Naive thymus-derived CD4-positive, alpha-beta T cell (primary cell): ENCODE measurements around the gene PIK3R1. TPM values are rescaled to one million over a fixed set of nuclear protein-coding genes. Genes with fewer than 3 reads are reported as not detected.
A peak's percentile ranks its signal among the peaks of the same experiment; 100 is the strongest.

Experiments
- ATAC-seq: fragments of 150-1000 bp; cut with Tn5 transposase; 2 replicates; pipeline ENCODE4 v1.10.0; 2021; ENCODE audit warnings: mild to moderate bottlenecking, moderate library complexity
- CTCF ChIA-PET: fragments of 350-600 bp; sonication (Branson Sonifier 250); formaldehyde crosslinking; loops from one replicate; lab custom pipeline; 2021; ENCODE audit warnings: antibody characterized with exemption; lab: Charles Lee
- POLR2A ChIA-PET: fragments of 350-600 bp; sonication (Branson Sonifier 250); formaldehyde crosslinking; loops from one replicate; lab custom pipeline; 2021; ENCODE audit warnings: antibody characterized with exemption, inconsistent platforms; lab: Charles Lee
- DNase-seq, 9 donors: peaks; one replicate each; pipeline versions ENCODE4 v3.0.0 to v3.0.0-alpha.2; 2020 to 2022; ENCODE audit warnings: mixed read lengths in 1 of 9
- H3K27ac ChIP-seq: one replicate; pipeline ENCODE4 v1.7.0; 2013; ENCODE audit warnings: mild to moderate bottlenecking, low read depth, low read length, moderate library complexity
- H3K27me3 ChIP-seq, 2 donors: one replicate each; pipeline ENCODE4 v1.7.0; 2013; ENCODE audit warnings: low read length in 2 of 2, mild to moderate bottlenecking in 2 of 2, moderate library complexity in 2 of 2; ENCODE audit not compliant: control insufficient read depth in 2 of 2, insufficient read depth in 2 of 2
- H3K36me3 ChIP-seq, 3 experiments: 1 replicate in 2 of 3; 2 replicates in 1 of 3; pipeline ENCODE4 v1.7.0; 2013; ENCODE audit warnings: low read length in 3 of 3, mild to moderate bottlenecking in 3 of 3, moderate library complexity in 1 of 3; ENCODE audit not compliant: insufficient read depth in 3 of 3, control insufficient read depth in 2 of 3
- H3K4me1 ChIP-seq, 2 donors: one replicate each; pipeline ENCODE4 v1.7.0; 2013; ENCODE audit warnings: low read length in 2 of 2, mild to moderate bottlenecking in 2 of 2, moderate library complexity in 1 of 2; ENCODE audit not compliant: control insufficient read depth in 2 of 2, insufficient read depth in 2 of 2
- H3K4me3 ChIP-seq: 2 replicates; pipeline ENCODE4 v1.7.0; 2013; ENCODE audit warnings: mild to moderate bottlenecking, low read length
- H3K9me3 ChIP-seq, 3 experiments: 1 replicate in 2 of 3; 2 replicates in 1 of 3; pipeline ENCODE4 v1.7.0; 2013; ENCODE audit warnings: low read length in 3 of 3; ENCODE audit not compliant: control insufficient read depth in 2 of 3
- H3K27ac Mint-ChIP-seq, 9 donors: one replicate each; pipeline ENCODE4 v1.8.0; 2020 to 2022; ENCODE audit warnings: mixed read lengths in 9 of 9, mild to moderate bottlenecking in 8 of 9, moderate library complexity in 5 of 9, inconsistent platforms in 2 of 9
- H3K27me3 Mint-ChIP-seq, 5 donors: one replicate each; pipeline ENCODE4 v1.8.0; 2021 to 2022; ENCODE audit warnings: mixed read lengths in 5 of 5, mild to moderate bottlenecking in 1 of 5
- H3K36me3 Mint-ChIP-seq, 5 donors: one replicate each; pipeline ENCODE4 v1.8.0; 2020 to 2022; ENCODE audit warnings: mixed read lengths in 5 of 5, mild to moderate bottlenecking in 3 of 5, inconsistent platforms in 1 of 5
- H3K4me1 Mint-ChIP-seq, 7 donors: one replicate each; pipeline ENCODE4 v1.8.0; 2020 to 2022; ENCODE audit warnings: mixed read lengths in 7 of 7, mild to moderate bottlenecking in 3 of 7, inconsistent platforms in 1 of 7
- H3K4me3 Mint-ChIP-seq, 10 donors: one replicate each; pipeline ENCODE4 v1.8.0; 2020 to 2022; ENCODE audit warnings: mild to moderate bottlenecking in 10 of 10, mixed read lengths in 10 of 10, moderate library complexity in 6 of 10, inconsistent platforms in 2 of 10
- H3K9me3 Mint-ChIP-seq, 11 donors: one replicate each; pipeline ENCODE4 v1.8.0; 2020 to 2022; ENCODE audit warnings: mixed read lengths in 11 of 11, mild to moderate bottlenecking in 4 of 11, inconsistent platforms in 1 of 11, moderate library complexity in 1 of 11
- intact Hi-C, 2 donors: fragments of 100-400 bp; cut with micrococcal nuclease; formaldehyde crosslinking; loops; one replicate each; pipeline ENCODE4 v1.15.1; 2023
- polyA plus RNA-seq, 2 donors: library from polyadenylated mRNA; unstranded; fragments of 300-500 nt; fragmentation: Illumina TruSeq; gene quantifications; one replicate each; pipeline ENCODE4 v1.2.3, GENCODE V29; 2021
- total RNA-seq, 6 experiments: library from RNA in 5 of 6; stranded (reverse) in 5 of 6; gene quantifications; 1 replicate in 5 of 6; 2 replicates in 1 of 6; pipeline ENCODE4 v1.2.3 and lab custom pipeline; 2021 to 2026

The PIK3R1 gene
- total and polyA plus RNA-seq, 7 experiments from 2014 or later = 72.0 to 207 (median 119) TPM

GRCh38 chr5:68271124-68271523, 55.6 kb downstream of the PIK3R1 start:
- Histone ChIP-seq H3K4me3 (peak overlapping the region; percentile 2), H3K4me1 (peaks cover 74 to 77% of the 10 kb centered on the region in 2 donors), H3K36me3 (peaks cover 0 to 11% (median 3%) of the 10 kb centered on the region in 3 experiments), H3K9me3 (no peaks in the 10 kb centered on the region), H3K27me3 (no peaks in the 10 kb centered on the region), H3K27ac (no peak overlapping the region)
- peaks cover 0 to 21% (median 14%) of the 10 kb centered on the region in 5 donors for H3K36me3 Mint-ChIP-seq
- intact Hi-C loops = loop anchor here in 1 of 2 donors (2.0 to 5.0 kb wide), 3 partner anchors 16 to 1104 kb away; no protein-coding TSS in a partner anchor
- H3K27ac Mint-ChIP-seq = peak overlapping the region in 5 of 9 donors; percentile 46 to 72 (median 57)
- DNase-seq (no peak), ATAC-seq (no peak)
- ChIA-PET POLR2A (interaction anchor here (0.6 to 5.8 kb wide), 9 partner anchors 11 to 1129 kb away, joined by 3 to 39 read pairs (median 5); partner anchors contain the start of gene PIK3R1), CTCF (interaction anchor here (0.7 to 3.2 kb wide), 13 partner anchors 10 to 1049 kb away, joined by 3 to 21 read pairs (median 4); no protein-coding TSS in a partner anchor)
- peak overlapping the region in 6 of 10 donors; percentile 16 to 49 (median 32) for H3K4me3 Mint-ChIP-seq
- peaks cover 36 to 94% (median 89%) of the 10 kb centered on the region in 7 donors for H3K4me1 Mint-ChIP-seq
- H3K27me3 Mint-ChIP-seq = no peaks in the 10 kb centered on the region
- H3K9me3 Mint-ChIP-seq = no peaks in the 10 kb centered on the region

GRCh38 chr5:68272289-68272688, 56.7 kb downstream of the PIK3R1 start:
- H3K27me3 ChIP-seq = no peaks in the 10 kb centered on the region
- intact Hi-C loops = loop anchor here (1.0 to 5.0 kb wide), 6 partner anchors 35 to 1105 kb away; no protein-coding TSS in a partner anchor
- Mint-ChIP-seq H3K4me3 (peak overlapping the region in 2 of 10 donors; percentile 13 to 17), H3K9me3 (no peaks in the 10 kb centered on the region), H3K27ac (peak overlapping the region in 8 of 9 donors; percentile 4 to 95 (median 58)), H3K4me1 (peaks cover 33 to 92% (median 80%) of the 10 kb centered on the region in 7 donors), H3K27me3 (no peaks in the 10 kb centered on the region), H3K36me3 (peaks cover 4 to 30% (median 23%) of the 10 kb centered on the region in 5 donors)
- POLR2A ChIA-PET = interaction anchor here (0.6 to 1.9 kb wide), 5 partner anchors 10 to 1025 kb away, joined by 3 to 7 read pairs (median 5); partner anchors contain the start of gene PIK3R1
- peaks cover 0 to 11% (median 11%) of the 10 kb centered on the region in 3 experiments for H3K36me3 ChIP-seq
- H3K27ac ChIP-seq = no peak overlapping the region
- H3K4me3 ChIP-seq = no peak overlapping the region
- DNase-seq = peak in 3 of 9 donors; percentile 32 to 45 (median 37)
- no peaks in the 10 kb centered on the region for H3K9me3 ChIP-seq
- H3K4me1 ChIP-seq = peaks cover 68 to 80% of the 10 kb centered on the region in 2 donors
- ATAC-seq = no peak
- CTCF ChIA-PET = interaction anchor here (0.7 to 3.2 kb wide), 8 partner anchors 9 to 1026 kb away, joined by 3 to 21 read pairs (median 9); no protein-coding TSS in a partner anchor

GRCh38 chr5:68273717-68274409, 58.3 kb downstream of the PIK3R1 start:
- ATAC-seq = no peak
- ChIA-PET POLR2A (interaction anchor here (0.6 to 0.9 kb wide), 2 partner anchors 12 to 21 kb away, joined by 4 read pairs; no protein-coding TSS in a partner anchor), CTCF (interaction anchor here (0.5 to 3.2 kb wide), 7 partner anchors 11 to 1125 kb away, joined by 3 to 18 read pairs (median 7); no protein-coding TSS in a partner anchor)
- Mint-ChIP-seq H3K9me3 (no peaks in the 10 kb centered on the region), H3K4me3 (no peak overlapping the region), H3K4me1 (peaks cover 36 to 89% (median 77%) of the 10 kb centered on the region in 7 donors), H3K27me3 (no peaks in the 10 kb centered on the region), H3K27ac (peak overlapping the region in 8 of 9 donors; percentile 50 to 97 (median 78)), H3K36me3 (peaks cover 4 to 41% (median 32%) of the 10 kb centered on the region in 5 donors)
- DNase-seq = no peak
- Histone ChIP-seq H3K27me3 (no peaks in the 10 kb centered on the region), H3K27ac (peak overlapping the region; percentile 54), H3K4me3 (no peak overlapping the region), H3K9me3 (no peaks in the 10 kb centered on the region), H3K4me1 (peaks cover 61 to 74% of the 10 kb centered on the region in 2 donors), H3K36me3 (peaks cover 0 to 11% (median 11%) of the 10 kb centered on the region in 3 experiments)
- intact Hi-C loops = loop anchor here (2.0 to 5.0 kb wide), 4 partner anchors 37 to 1107 kb away; no protein-coding TSS in a partner anchor

GRCh38 chr5:68274847-68275651, 59.5 kb downstream of the PIK3R1 start:
- ATAC-seq = peak; percentile 71
- H3K27ac Mint-ChIP-seq = peak overlapping the region; percentile 67 to 97 (median 91)
- intact Hi-C loops = loop anchor here in 1 of 2 donors (5.0 kb wide), 2 partner anchors 38 to 1108 kb away; no protein-coding TSS in a partner anchor
- ChIA-PET POLR2A (interaction anchor here (0.9 to 1.4 kb wide), 2 partner anchors 13 to 22 kb away, joined by 4 to 5 read pairs; no protein-coding TSS in a partner anchor), CTCF (interaction anchor here (1.2 kb wide), 1 partner anchor 15 kb away, joined by 3 read pairs; no protein-coding TSS in a partner anchor)
- no peaks in the 10 kb centered on the region for H3K27me3 Mint-ChIP-seq
- peaks cover 7 to 49% (median 41%) of the 10 kb centered on the region in 5 donors for H3K36me3 Mint-ChIP-seq
- H3K9me3 Mint-ChIP-seq = no peaks in the 10 kb centered on the region
- Histone ChIP-seq H3K27ac (peak overlapping the region; percentile 54), H3K36me3 (peaks cover 0 to 11% (median 11%) of the 10 kb centered on the region in 3 experiments), H3K27me3 (no peaks in the 10 kb centered on the region), H3K4me3 (peak overlapping the region; percentile 13), H3K4me1 (peaks cover 64 to 73% of the 10 kb centered on the region in 2 donors), H3K9me3 (no peaks in the 10 kb centered on the region)
- H3K4me3 Mint-ChIP-seq = peak overlapping the region in 8 of 10 donors; percentile 7 to 83 (median 64)
- peak in 5 of 9 donors; percentile 34 to 61 (median 52) for DNase-seq
- peaks cover 42 to 92% (median 80%) of the 10 kb centered on the region in 7 donors for H3K4me1 Mint-ChIP-seq

- H3K4me3 Mint-ChIP-seq = no peak overlapping the region
- ChIA-PET CTCF (interaction anchor here (1.2 kb wide), 1 partner anchor 17 kb away, joined by 3 read pairs; no protein-coding TSS in a partner anchor), POLR2A (interaction anchor here (1.4 kb wide), 1 partner anchor 11 kb away, joined by 5 read pairs; no protein-coding TSS in a partner anchor)
- no peak overlapping the region for H3K27ac ChIP-seq
- ATAC-seq (no peak), DNase-seq (no peak)
- intact Hi-C loops = no loop called here
- no peaks in the 10 kb centered on the region for H3K9me3 ChIP-seq
- H3K27me3 ChIP-seq = no peaks in the 10 kb centered on the region
- no peaks in the 10 kb centered on the region for H3K9me3 Mint-ChIP-seq
- H3K4me1 ChIP-seq = peaks cover 49 to 56% of the 10 kb centered on the region in 2 donors
- peaks cover 9 to 56% (median 53%) of the 10 kb centered on the region in 5 donors for H3K36me3 Mint-ChIP-seq
- H3K27ac Mint-ChIP-seq = peak overlapping the region; percentile 11 to 97 (median 90)
- H3K4me3 ChIP-seq = no peak overlapping the region
- H3K27me3 Mint-ChIP-seq = no peaks in the 10 kb centered on the region
- peaks cover 35 to 88% (median 79%) of the 10 kb centered on the region in 7 donors for H3K4me1 Mint-ChIP-seq
- H3K36me3 ChIP-seq = peaks cover 0 to 11% (median 11%) of the 10 kb centered on the region in 3 experiments
Measured at GRCh38 chr5:68276740-68277139, 61.2 kb downstream of the PIK3R1 start.
